NCI-H2107 (cell line): ENCODE results near the gene ENTPD5.
A peak's percentile ranks its signal among the peaks of the same experiment; 100 is the strongest.
"Not testable (repeated sequence)": the region's sequence is repeated elsewhere in the genome, so short reads cannot be mapped to it uniquely, and the experiment has no call there.

Experiments used
- DNase-seq: peaks from one replicate; lab custom pipeline; 2025; lab: John Stamatoyannopoulos, UW

Gene ENTPD5

DNA sequence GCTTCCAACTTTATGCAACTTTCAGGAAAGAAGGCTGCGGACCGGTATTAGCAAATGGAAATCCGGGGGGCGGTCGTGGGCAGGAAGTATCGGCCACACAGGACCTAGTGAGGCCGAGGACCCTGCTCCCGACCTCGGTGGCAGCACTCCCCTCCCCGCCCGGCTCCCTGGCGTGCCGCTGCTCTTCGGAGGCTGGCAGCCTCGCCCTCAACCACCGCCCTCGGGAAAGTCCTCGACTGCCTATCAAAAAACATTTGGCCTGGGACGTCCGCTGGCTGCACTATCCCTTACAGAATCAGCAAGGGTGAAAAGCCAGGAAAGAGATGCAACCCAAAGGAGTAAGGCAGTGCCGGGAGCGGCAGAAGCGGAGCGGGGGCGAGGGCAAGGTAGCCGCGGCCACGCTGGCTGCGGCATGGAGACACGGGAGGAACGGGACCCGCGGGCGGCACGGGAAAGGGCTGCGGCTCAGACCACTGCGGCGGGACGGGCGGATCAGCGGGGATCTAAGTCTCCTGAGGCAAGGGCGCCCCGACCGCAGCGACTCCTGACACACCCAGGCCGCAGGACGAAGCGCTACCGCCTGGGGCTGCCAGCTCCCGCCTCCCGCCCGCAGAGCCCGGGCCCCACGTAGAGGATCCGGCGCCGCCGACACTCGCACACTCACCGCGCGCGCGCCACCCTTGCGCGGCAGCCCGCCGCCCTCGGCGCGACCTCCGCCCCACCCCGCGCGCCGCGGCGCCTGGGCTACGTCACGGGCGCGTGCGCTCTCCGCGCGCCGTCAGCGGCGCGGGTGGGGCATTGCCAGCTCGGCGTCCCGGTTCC, at the start of gene ENTPD5, which contains the start of gene BBOF1:
ENTPD5 (minus strand) TSS at position 703 of the 822 bp plus-strand sequence. CDS start 31,186 bp downstream, outside the sequence.
BBOF1 (plus strand) TSS at position 764 of the 822 bp plus-strand sequence. CDS start 130 bp downstream, outside the sequence.
- DNase-seq, result peak; percentile 84

DNA sequence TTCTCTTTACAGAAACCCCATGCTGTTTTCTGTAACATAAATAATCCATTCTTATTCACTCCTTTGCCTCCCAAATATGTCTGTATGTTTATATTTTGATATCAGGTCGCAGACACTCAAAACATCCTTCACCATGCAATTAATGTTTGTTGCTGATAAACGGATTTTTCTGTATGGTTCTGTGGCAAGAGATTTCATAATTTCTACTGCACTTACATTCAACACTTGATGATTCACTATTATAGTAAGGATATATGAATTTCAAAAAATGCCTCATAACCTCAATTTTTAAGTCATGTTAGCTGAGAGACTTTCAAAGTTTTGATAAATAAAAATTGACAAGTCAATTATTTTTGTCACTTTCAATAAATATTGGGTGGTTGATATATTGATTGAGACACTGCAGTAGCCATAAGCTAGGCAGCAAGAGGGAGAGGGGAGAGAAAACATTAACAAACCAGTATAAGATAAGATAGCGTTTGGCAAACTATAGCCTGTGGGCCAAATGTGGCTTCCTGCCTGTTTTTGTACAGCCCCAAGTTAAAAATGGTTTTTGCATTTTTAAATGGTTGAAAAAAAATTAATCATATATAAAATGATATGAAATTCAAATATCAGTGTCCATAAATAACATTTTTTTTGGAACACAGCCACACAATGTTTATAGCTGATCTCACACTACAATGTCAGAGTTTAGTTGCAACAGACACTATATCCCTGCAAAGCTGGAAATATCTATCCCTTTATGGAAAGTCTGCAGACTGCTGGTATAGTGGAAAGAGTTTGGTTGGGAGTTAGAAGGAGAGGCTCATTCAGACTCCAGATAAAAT, 46.9 kb upstream of the ENTPD5 start:
- no peak for DNase-seq

DNA sequence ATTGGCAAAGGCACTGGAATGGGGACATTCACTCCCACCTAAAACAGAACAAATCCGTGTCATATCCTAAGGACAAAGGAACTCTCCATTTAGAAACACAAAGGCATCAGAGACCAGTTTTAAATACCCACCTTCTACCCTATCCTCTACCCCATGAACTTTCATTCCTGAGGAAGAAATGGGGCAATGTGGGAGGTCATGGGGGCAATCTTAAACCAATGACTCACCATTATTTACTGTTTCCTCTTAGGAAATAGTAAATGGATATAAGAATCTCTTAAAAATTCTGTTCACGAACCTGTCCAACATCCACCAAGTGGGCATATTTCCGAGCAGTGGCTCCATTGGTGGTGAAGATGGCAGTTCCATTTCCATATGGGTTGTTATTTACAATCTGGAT, 45.8 kb upstream of the ENTPD5 start:
- no peak for DNase-seq

DNA sequence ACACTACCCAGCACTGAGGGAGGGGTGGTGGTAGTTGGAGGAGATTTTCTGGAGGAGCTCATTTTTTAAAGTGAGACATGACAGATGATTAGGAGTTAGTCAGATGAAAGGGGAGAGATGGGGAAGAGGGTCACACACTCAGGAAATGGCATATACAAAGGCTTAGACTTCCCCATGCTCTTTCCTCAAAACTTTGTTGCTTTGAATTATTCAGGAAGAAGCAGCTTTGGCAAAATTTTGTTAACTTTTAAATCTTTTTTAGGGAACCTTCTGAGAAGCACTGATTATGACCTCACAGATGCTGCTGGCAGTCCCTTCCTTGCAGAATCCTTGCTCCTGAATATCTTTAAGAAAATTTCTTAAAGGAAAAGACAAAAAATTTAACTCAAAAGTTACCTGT, 45.3 kb upstream of the ENTPD5 start:
- DNase-seq, result no peak

DNA sequence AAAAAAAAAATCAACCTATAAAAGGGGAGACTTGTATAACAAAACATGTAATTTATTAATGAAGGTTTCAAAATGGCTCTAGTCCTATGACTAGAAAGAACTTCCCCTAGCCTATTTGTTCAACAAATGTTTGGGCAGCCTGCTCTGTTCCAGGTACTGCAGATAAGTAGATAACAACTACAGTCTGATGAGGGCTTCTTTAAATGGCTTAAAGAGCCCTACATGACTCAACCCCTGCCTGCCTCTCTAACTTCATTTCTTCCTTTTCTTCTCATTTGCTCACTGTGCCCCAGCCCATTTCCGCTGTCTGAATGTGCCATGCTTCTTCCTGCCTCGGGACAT, 43.7 kb upstream of the ENTPD5 start:
- DNase-seq, result no peak

DNA sequence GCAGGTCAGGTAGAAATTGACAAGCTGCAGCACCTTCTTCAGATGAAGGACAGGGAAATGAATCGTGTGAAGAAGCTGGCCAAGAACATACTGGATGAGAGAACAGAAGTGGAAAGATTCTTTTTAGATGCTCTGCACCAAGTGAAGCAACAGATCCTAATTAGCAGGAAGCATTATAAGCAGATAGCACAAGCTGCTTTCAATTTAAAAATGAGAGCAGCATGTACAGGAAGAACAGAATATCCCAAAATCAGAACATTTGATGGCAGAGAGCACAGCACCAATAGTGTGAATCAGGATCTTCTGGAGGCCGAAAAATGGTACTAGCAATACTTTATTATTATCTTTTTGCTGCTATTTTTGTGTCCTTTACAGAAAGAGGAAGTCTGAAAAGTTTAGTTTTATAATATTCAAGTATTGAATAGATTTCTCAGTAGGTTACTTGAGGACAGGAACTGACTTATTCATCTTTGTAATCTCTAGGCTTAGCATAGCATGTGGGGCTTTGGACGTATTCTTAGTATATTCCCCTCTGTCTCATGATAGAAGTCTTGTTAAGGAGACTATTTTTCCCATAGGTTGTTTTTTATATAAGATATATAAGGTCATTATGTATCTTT, 30.9 kb upstream of the ENTPD5 start:
- no peak for DNase-seq

- no peak for DNase-seq
Measured at GRCh38 chr14:74048281-74048680, 29.2 kb upstream of the ENTPD5 start.

GRCh38 chr14:74045522-74045921, 26.4 kb upstream of the ENTPD5 start:
- no peak for DNase-seq

GRCh38 chr14:74042296-74042695, 23.2 kb upstream of the ENTPD5 start:
- DNase-seq, result no peak

- DNase-seq, result peak; percentile 9
Measured at GRCh38 chr14:74038020-74038859, 19.2 kb upstream of the ENTPD5 start.

GRCh38 chr14:74035556-74035955, 16.5 kb upstream of the ENTPD5 start:
- DNase-seq, result no peak

DNA sequence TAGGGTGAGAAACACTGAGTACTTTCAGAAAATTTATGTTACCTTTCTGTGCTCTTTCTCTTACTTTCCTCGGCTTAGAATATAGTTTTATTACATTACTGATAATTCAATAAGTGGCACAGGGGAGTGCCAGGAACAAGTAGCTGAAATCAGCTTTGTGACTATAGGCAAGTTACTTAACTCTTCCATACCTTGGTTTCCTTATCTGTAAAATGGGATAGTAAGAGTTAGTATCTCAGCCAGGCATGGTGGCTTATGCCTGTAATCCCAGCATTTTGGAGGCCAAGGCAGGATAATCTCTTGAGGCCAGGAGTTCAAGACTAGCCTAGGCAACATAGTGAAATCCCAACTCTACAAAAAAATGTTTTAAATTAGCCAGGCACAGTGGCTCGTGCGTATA, 15.5 kb upstream of the ENTPD5 start:
- DNase-seq, result no peak

DNA sequence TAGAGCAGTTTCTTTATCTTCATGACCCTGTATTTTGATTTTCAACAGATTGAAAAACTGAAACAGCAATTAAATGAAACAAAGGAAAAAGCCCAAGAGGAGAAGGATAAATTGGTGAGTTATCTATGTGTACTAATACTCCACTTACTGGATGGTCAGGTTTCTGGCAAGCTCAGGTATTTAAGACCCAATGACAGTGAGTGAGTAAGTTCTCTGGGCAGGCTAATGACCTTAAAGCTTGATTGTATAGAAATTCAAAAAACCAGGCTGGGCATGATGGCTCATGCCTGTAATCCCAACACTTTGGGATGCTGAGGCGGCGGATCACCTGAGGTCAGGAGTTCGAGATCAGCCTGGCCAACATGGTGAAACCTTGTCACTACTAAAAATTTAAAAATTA, 10.0 kb upstream of the ENTPD5 start:
- no peak for DNase-seq

GRCh38 chr14:74022346-74022745, 3.3 kb upstream of the ENTPD5 start:
- DNase-seq, result no peak

GRCh38 chr14:74019408-74020137, 485 bp upstream of the ENTPD5 start:
- DNase-seq, result no peak

DNA sequence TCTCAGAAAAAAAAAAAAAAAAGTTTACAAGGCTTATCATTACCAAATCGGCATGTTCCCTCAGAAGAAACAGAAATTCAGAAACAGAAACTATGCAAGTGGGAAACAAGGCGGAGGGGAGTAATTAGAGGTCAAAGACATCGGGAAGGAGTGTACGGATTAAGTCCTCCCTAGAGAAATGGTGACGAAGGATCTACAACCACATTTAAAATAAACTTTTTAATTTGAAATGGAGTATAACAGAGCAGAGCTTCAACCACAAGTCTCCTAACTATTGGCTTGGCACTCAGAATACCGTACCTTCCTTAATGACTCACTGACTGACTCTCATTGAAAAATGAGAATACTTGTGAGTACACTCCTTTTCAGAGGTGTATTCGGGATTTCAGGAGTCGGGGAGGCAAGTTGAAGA, 908 bp downstream of the ENTPD5 start:
- no peak for DNase-seq

DNA sequence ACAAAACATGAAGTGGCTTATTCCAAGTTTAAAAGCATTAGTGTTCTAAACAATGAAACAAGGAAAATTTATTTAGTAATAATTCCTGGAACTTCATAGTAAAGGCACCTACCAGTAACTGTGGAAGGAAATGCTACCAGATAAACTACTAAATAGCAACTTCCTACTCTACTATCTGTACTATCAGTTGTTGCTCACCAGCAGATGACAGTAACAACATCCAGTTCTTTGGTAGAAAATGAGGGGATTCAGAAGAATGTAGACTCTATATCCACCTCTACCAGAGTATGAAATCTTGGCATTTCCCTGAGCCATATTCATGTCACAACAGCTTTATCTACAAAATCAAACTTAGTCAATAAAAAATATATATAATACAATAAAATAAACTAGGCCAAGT, 3.1 kb downstream of the ENTPD5 start:
- no peak for DNase-seq

- DNase-seq, result no peak
Measured at GRCh38 chr14:74015176-74015575, 3.9 kb downstream of the ENTPD5 start.

- no peak for DNase-seq
Measured at GRCh38 chr14:74014299-74014698, 4.8 kb downstream of the ENTPD5 start.

DNA sequence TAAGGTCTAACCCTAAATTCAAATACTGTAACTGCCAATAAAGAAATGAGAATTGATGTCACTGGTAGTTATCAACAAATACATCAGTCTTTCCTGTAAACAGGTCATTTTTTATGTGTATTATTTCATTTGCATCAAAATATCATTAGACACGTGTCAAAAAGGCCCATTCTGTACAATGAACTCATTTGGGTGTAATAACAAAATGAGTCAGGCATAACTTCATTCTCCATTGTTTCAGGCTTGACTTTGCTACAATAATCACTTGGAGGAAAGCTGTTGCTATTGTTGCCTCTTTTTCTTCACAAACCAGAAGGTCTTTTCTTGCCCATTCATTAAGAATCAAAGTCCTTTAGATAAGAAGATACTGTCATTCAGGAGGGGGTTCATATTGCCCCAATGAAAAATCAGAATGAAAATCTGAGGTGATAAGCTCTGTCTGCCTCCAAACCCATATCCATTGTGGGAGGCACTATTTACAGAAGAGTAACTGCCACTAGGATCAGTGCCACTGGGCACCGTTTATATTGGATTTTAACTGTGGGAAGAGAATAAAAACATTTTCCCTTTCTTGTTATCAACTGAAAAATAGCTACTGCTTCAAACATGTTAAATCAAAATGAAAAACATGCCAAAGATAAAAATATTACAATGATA, 10.1 kb downstream of the ENTPD5 start:
- DNase-seq, result no peak

DNA sequence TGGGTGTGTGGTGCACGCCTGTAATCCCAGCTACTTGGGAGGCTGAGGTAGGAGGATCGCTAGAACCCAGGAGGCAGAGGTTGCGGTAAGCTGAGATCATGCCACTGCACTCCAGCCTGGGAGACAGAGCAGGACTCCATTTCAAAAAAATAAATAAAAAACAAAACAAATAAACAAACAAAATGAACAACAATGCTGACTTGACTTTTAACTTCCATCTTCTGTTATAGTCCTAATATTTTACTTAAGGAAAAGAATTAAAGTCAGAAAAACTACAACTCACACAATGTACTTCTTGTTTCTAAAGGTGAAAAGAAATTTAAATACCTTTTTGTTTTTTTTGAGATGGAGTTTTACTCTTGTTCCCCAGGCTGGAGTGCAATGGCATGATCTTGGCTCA, 13.4 kb downstream of the ENTPD5 start:
- DNase-seq, result not testable (repeated sequence)
